Ishikawa (cell line): ENCODE measurements around the gene RRM2.

Source experiments
- CEBPB ChIP-seq: IDR thresholded peaks from 2 replicates; pipeline ENCODE4 v1.6.1; 2012
- CREB1 ChIP-seq: IDR thresholded peaks from 2 replicates; pipeline ENCODE4 v1.6.1; 2012; ENCODE audit warnings: low read depth
- EGR1 ChIP-seq: IDR thresholded peaks from 2 replicates; pipeline ENCODE4 v1.6.1; 2012
- EP300 ChIP-seq: IDR thresholded peaks from 2 replicates; pipeline ENCODE4 v1.6.1; 2012; ENCODE audit warnings: borderline replicate concordance
- FOXM1 ChIP-seq: IDR thresholded peaks from 2 replicates; pipeline ENCODE4 v1.6.1; 2012; ENCODE audit warnings: low read depth, borderline replicate concordance
- MAX ChIP-seq: IDR thresholded peaks from 2 replicates; pipeline ENCODE4 v1.6.1; 2012
- NFIC ChIP-seq: IDR thresholded peaks from 2 replicates; pipeline ENCODE4 v1.6.1; 2012
- RAD21 ChIP-seq: IDR thresholded peaks from 2 replicates; pipeline ENCODE4 v1.6.1; 2012; ENCODE audit warnings: low read depth
- REST ChIP-seq: IDR thresholded peaks from 2 replicates; pipeline ENCODE4 v1.6.1; 2012; ENCODE audit warnings: low read depth, mild to moderate bottlenecking
- TAF1 ChIP-seq: IDR thresholded peaks from 2 replicates; pipeline ENCODE4 v1.6.1; 2012; ENCODE audit warnings: low read depth, mild to moderate bottlenecking
- TCF12 ChIP-seq: IDR thresholded peaks from 2 replicates; pipeline ENCODE4 v1.6.1; 2012; ENCODE audit warnings: low read depth
- TEAD4 ChIP-seq: IDR thresholded peaks from 2 replicates; pipeline ENCODE4 v1.6.1; 2012
- USF1 ChIP-seq: IDR thresholded peaks from 2 replicates; pipeline ENCODE4 v1.6.1; 2012
- YY1 ChIP-seq: IDR thresholded peaks from 2 replicates; pipeline ENCODE4 v1.6.1; 2012; ENCODE audit warnings: low read depth
- ZBTB7A ChIP-seq: IDR thresholded peaks from 2 replicates; pipeline ENCODE4 v1.6.1; 2012; ENCODE audit warnings: low read depth

RRM2 gene

GRCh38 chr2:10159581-10160131 lies 37.1 kb downstream of the RRM2 start:
- no peak for TF ChIP-seq CREB1
- TF ChIP-seq MAX, result no peak
- no peak for TF ChIP-seq USF1
- TF ChIP-seq YY1, result no peak
- no peak for TF ChIP-seq EP300
- no peak for TF ChIP-seq CEBPB
- no peak for TF ChIP-seq RAD21
- no peak for TF ChIP-seq TCF12
- no peak for TF ChIP-seq REST
- TF ChIP-seq EGR1, result no peak
- no peak for TF ChIP-seq NFIC
- no peak for TF ChIP-seq ZBTB7A
- no peak for TF ChIP-seq TEAD4
- TF ChIP-seq TAF1, result no peak
- no peak for TF ChIP-seq FOXM1

- TF ChIP-seq NFIC (no peak), USF1 (no peak), TAF1 (no peak), CREB1 (no peak), TCF12 (no peak), YY1 (no peak), RAD21 (no peak), EGR1 (no peak), ZBTB7A (no peak), EP300 (no peak), TEAD4 (no peak), FOXM1 (no peak), REST (no peak), MAX (no peak)
These were observed 37.8 kb downstream of the RRM2 start for GRCh38 chr2:10160203-10160955.

GRCh38 chr2:10161206-10161931 lies 38.8 kb downstream of the RRM2 start:
- TF ChIP-seq RAD21, result no peak
- no peak for TF ChIP-seq EGR1
- no peak for TF ChIP-seq YY1
- no peak for TF ChIP-seq TEAD4
- TF ChIP-seq TAF1, result no peak
- no peak for TF ChIP-seq MAX
- no peak for TF ChIP-seq EP300
- TF ChIP-seq ZBTB7A, result no peak
- TF ChIP-seq FOXM1, result no peak

GRCh38 chr2:10161961-10162441 lies 39.5 kb downstream of the RRM2 start:
- TF ChIP-seq TCF12, result no peak
- TF ChIP-seq EGR1, result 0 out of 2 replicates have a peak, but pooled peaks have one; percentile 40
- TF ChIP-seq REST, result no peak
